Choroid plexus epithelial cell (primary cell): ENCODE results near the gene NDUFS7.

Experiments
- DNase-seq: peaks from one replicate; pipeline ENCODE4 v3.0.0-alpha.2; 2010; ENCODE audit warnings: low read depth
- H3K4me3 ChIP-seq: 2 replicates; pipeline ENCODE4 v1.5.1; 2011; ENCODE audit warnings: low read depth, mild to moderate bottlenecking, control low read depth, low read length, moderate library complexity
- CTCF ChIP-seq: conservative IDR thresholded peaks from 2 replicates; pipeline ENCODE4 v1.5.1; 2011; ENCODE audit warnings: low read depth, mild to moderate bottlenecking, control low read depth, inconsistent platforms, low read length, moderate library complexity

The NDUFS7 gene

GRCh38 chr19:1426736-1427135 is 43.0 kb downstream of the NDUFS7 start:
- no peak for DNase-seq
- no peak for TF ChIP-seq CTCF
- no peak overlapping the region for H3K4me3 ChIP-seq

GRCh38 chr19:1427221-1427920 is 43.7 kb downstream of the NDUFS7 start:
- TF ChIP-seq CTCF = no peak
- H3K4me3 ChIP-seq = no peak overlapping the region
- no peak for DNase-seq

- H3K4me3 ChIP-seq = no peak overlapping the region
- TF ChIP-seq CTCF = no peak
- no peak for DNase-seq
Observed at GRCh38 chr19:1428738-1429391, 45.2 kb downstream of the NDUFS7 start.

- TF ChIP-seq CTCF = no peak
- no peak for DNase-seq
- no peak overlapping the region for H3K4me3 ChIP-seq
Observed at GRCh38 chr19:1429750-1430149, 46.0 kb downstream of the NDUFS7 start.

- DNase-seq = no peak
- H3K4me3 ChIP-seq = no peak overlapping the region
- no peak for TF ChIP-seq CTCF
Observed at GRCh38 chr19:1430246-1430645, 46.5 kb downstream of the NDUFS7 start.

GRCh38 chr19:1431759-1432506 is 48.2 kb downstream of the NDUFS7 start:
- TF ChIP-seq CTCF = no peak

GRCh38 chr19:1432507-1432887 is 48.8 kb downstream of the NDUFS7 start:
- DNase-seq = no peak
- no peak overlapping the region for H3K4me3 ChIP-seq
- no peak for TF ChIP-seq CTCF

More at GRCh38 chr19:1431759-1432506, 48.2 kb downstream of the NDUFS7 start:
- no peak for DNase-seq
- H3K4me3 ChIP-seq = no peak overlapping the region
